Esophagus squamous epithelium (tissue), 5 donors: ENCODE measurements around the gene CSNK2A2. TPM values are rescaled to one million over a fixed set of nuclear protein-coding genes. Genes with fewer than 3 reads are reported as not detected.

Experiments used
- DNase-seq: peaks from one replicate; lab custom pipeline; 2025; lab: John Stamatoyannopoulos, UW
- H3K27ac ChIP-seq, 4 donors: fragments of 200-600 bp; sonication (generic); one replicate each; pipeline ENCODE4 v1.5.1; 2016 to 2019; ENCODE audit warnings: mild to moderate bottlenecking in 1 of 4
- H3K27me3 ChIP-seq, 4 donors: fragments of 200-600 bp; sonication (generic); 1 replicate in 3 of 4; 2 replicates in 1 of 4; pipeline versions ENCODE4 v1.5.1 to v1.6.0; 2017 to 2021; ENCODE audit warnings: antibody characterized with exemption in 1 of 4
- H3K36me3 ChIP-seq, 3 donors: fragments of 200-600 bp; sonication (generic); one replicate each; pipeline ENCODE4 v1.5.1; 2016 to 2019
- H3K4me1 ChIP-seq, 3 donors: fragments of 200-600 bp; sonication (generic); one replicate each; pipeline ENCODE4 v1.5.1; 2017 to 2019
- H3K4me3 ChIP-seq, 4 donors: fragments of 200-600 bp; sonication (generic); 1 replicate in 3 of 4; 2 replicates in 1 of 4; pipeline ENCODE4 v1.5.1; 2016 to 2019; ENCODE audit warnings: mild to moderate bottlenecking in 2 of 4, moderate library complexity in 1 of 4
- H3K9me3 ChIP-seq, 3 donors: fragments of 200-600 bp; sonication (generic); one replicate each; pipeline ENCODE4 v1.5.1; 2016 to 2019
- POLR2A ChIP-seq, 4 donors: fragments of 450-650 bp; IDR thresholded peaks; one replicate each; pipeline ENCODE4 v1.6.1; 2017; ENCODE audit warnings: antibody characterized with exemption in 4 of 4, mild to moderate bottlenecking in 4 of 4, moderate library complexity in 3 of 4
- WGBS, 2 donors: methylation state at CpG; one replicate each; pipeline ENCODE4 v1.1.5; 2018; 5-methylcytosine and 5-hydroxymethylcytosine counted together
- intact Hi-C: fragments of 100-400 bp; cut with DNase I; formaldehyde crosslinking; loops from one replicate; pipeline ENCODE4 v1.15.0; 2022
- total RNA-seq, 4 donors: library from RNA; depleted of rRNA; stranded (reverse); fragments of >200 nt; gene quantifications; one replicate each; pipeline ENCODE4 v1.1.0, GENCODE V29; 2016
- TF ChIP-seq, protein P1 (sequence below), 6 experiments: fragments of 450-650 bp in 4 of 6; fragments of 200-600 bp in 2 of 6; sonication (generic) in 2 of 6; IDR thresholded peaks; one replicate each; pipeline ENCODE4 v1.5.1; 2016 to 2019; ENCODE audit warnings: antibody characterized with exemption in 6 of 6, mild to moderate bottlenecking in 4 of 6, moderate library complexity in 4 of 6
- donor health status: DM: yes; HTN: yes; CAD: no.

CSNK2A2 gene
- total RNA-seq, 4 donors from 2014 or later: 22.3 to 32.8 (median 29.1) TPM

DNA sequence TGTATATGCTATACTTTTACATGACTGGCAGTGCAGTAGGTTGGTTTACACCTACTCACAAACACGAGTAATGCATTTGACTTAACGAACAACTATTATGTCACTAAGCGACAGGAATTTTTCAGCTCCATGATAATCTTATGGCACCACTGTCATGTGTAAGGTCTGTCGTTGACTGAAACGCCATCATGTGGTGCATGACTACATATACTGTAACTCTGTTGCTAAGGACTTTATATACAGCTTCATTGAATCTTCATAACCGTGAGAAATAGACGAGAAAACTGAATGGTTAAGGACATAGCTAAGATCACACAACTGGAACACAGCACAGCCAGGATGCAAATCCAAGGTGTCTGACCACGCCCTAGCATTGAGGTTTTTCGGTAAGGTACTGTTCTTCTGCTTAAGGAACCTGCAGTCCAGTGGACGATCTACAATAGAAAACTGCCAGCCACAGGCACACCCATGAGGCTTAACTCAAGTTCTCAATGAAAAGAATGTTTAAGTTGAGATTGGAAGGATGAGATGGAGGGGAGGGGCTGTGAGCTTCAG lies 72.0 kb downstream of the CSNK2A2 start:
- Histone ChIP-seq H3K36me3 (no peaks in the 10 kb centered on the region), H3K4me3 (peak overlapping the region in 1 of 4 donors; percentile 16), H3K27me3 (no peaks in the 10 kb centered on the region), H3K9me3 (no peaks in the 10 kb centered on the region), H3K4me1 (peaks cover 46 to 86% (median 60%) of the 10 kb centered on the region in 3 donors), H3K27ac (peak overlapping the region; percentile 13 to 96 (median 78))
- intact Hi-C loops: no loop called here
- DNase-seq: no peak
- no peak for TF ChIP-seq POLR2A (IDR thresholded peaks at IDR 0.05)
- TF ChIP-seq, protein P1, sequence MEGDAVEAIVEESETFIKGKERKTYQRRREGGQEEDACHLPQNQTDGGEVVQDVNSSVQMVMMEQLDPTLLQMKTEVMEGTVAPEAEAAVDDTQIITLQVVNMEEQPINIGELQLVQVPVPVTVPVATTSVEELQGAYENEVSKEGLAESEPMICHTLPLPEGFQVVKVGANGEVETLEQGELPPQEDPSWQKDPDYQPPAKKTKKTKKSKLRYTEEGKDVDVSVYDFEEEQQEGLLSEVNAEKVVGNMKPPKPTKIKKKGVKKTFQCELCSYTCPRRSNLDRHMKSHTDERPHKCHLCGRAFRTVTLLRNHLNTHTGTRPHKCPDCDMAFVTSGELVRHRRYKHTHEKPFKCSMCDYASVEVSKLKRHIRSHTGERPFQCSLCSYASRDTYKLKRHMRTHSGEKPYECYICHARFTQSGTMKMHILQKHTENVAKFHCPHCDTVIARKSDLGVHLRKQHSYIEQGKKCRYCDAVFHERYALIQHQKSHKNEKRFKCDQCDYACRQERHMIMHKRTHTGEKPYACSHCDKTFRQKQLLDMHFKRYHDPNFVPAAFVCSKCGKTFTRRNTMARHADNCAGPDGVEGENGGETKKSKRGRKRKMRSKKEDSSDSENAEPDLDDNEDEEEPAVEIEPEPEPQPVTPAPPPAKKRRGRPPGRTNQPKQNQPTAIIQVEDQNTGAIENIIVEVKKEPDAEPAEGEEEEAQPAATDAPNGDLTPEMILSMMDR (IDR thresholded peaks at IDR 0.05): no peak
- WGBS, 2 donors: 40 to 46% methylated on average over 10 of the region's 10 CpGs

DNA sequence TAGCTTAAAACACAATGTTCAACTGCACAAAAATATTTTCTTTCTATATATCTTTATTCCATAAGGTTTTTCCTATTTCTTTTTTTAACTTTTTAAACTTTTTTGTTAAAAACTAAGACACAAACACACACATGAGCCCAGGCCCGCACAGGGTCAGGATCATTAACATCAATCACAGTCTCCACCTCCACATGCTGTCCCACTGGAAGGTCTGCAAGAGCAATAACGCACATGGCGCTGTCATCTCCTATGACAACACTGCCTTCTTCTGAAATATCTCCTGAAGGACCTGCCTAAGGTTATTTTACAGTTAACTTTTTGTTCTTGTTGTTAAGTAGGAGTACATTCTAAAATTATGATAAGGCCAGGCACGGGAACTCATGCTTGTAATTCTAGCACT lies 72.9 kb downstream of the CSNK2A2 start:
- intact Hi-C loops: no loop called here
- Histone ChIP-seq H3K27me3 (no peaks in the 10 kb centered on the region), H3K27ac (peak overlapping the region in 2 of 4 donors; percentile 95 to 96), H3K4me3 (no peak overlapping the region), H3K36me3 (no peaks in the 10 kb centered on the region), H3K4me1 (peaks cover 49 to 93% (median 68%) of the 10 kb centered on the region in 3 donors), H3K9me3 (no peaks in the 10 kb centered on the region)
- TF ChIP-seq, protein P1 (IDR thresholded peaks at IDR 0.05): no peak
- TF ChIP-seq POLR2A (IDR thresholded peaks at IDR 0.05): no peak
- WGBS, 2 donors: 74 to 83% methylated on average over 4 of the region's 4 CpGs
- no peak for DNase-seq

DNA sequence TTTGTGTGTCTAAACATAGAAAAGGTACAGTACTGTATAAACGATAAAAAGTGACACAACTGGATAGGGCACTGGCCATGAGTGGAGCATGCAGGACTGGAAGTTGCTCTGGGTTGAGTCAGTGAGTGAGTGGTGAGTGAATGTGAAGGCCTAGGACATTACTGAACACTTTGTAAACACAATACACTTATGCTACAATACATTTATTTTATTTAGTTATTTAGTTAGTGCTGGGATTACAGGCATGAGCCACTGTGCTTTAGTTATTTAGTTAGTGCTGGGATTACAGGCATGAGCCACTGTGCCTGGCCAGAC lies 73.3 kb downstream of the CSNK2A2 start:
- TF ChIP-seq, protein P1 (IDR thresholded peaks at IDR 0.05): no peak
- no peak for TF ChIP-seq POLR2A (IDR thresholded peaks at IDR 0.05)
- Histone ChIP-seq H3K27ac (peak overlapping the region in 3 of 4 donors; percentile 46 to 96 (median 66)), H3K4me3 (no peak overlapping the region), H3K4me1 (peaks cover 50 to 93% (median 71%) of the 10 kb centered on the region in 3 donors), H3K36me3 (no peaks in the 10 kb centered on the region), H3K27me3 (no peaks in the 10 kb centered on the region), H3K9me3 (no peaks in the 10 kb centered on the region)
- 0 to 20% methylated on average over 1 of the region's 1 CpG for WGBS, 2 donors
- intact Hi-C loops: loop anchor here (5.0 kb wide), 1 partner anchor 102 kb away; no protein-coding TSS in a partner anchor
- no peak for DNase-seq

DNA sequence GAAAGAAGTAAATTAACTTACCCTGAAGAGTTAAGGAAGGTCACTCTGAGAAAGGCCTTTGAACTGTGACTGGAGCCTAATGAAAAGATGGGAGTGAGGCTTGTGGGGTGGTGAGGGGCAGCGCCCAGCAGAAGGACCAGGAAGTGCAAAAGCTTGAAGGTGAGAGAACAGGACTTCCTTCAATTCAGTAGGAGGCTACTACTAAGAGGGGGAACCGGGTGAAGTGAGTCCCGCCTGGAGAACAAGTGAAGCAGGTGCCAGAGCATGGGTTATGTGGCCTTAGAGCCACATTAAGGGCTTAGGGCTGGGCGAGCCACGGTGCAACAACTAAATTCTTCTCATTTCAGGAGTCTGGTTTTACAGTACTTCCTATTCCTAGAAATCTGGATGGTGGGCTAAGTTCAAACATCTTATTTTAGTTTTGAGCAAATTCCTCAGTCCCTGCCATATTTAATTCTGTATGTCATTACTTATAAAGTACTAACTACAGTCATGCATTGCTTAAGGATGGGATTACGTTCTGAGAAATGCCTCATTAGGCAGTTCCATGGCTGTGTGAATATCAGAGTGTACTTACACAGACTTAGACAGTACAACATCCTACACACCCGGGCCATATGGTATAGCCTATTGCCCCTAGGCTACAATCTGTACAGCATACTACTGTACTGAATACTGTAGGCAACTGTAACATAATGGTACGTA lies 73.9 kb downstream of the CSNK2A2 start:
- DNase-seq: no peak
- Histone ChIP-seq H3K4me1 (peaks cover 50 to 98% (median 76%) of the 10 kb centered on the region in 3 donors), H3K27ac (peak overlapping the region; percentile 15 to 96 (median 56)), H3K27me3 (no peaks in the 10 kb centered on the region), H3K9me3 (no peaks in the 10 kb centered on the region), H3K4me3 (no peak overlapping the region), H3K36me3 (no peaks in the 10 kb centered on the region)
- TF ChIP-seq, protein P1 (IDR thresholded peaks at IDR 0.05): no peak
- TF ChIP-seq POLR2A (IDR thresholded peaks at IDR 0.05): no peak
- 46 to 52% methylated on average over 8 of the region's 8 CpGs for WGBS, 2 donors
- intact Hi-C loops: loop anchor here (5.0 kb wide), 1 partner anchor 102 kb away; no protein-coding TSS in a partner anchor

DNA sequence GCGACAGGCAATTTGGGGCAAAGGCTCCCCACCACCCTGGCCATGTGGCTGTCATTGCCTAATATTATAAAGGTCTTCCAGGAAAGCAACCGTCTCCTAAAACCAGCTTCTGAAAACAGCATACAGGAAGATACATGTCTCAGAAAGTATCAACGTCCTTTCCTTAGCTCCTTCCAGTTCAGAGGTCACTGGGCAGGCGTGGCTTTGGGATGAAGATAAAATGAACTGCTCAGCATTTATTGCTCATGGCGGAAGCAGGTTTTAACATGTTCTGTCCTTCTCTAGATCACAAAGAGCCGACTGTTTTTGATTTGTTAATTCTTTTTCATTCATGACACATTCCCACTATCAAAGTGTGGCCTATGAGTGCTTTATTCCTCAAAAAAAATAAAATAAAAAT lies 76.8 kb downstream of the CSNK2A2 start:
- Histone ChIP-seq H3K27me3 (no peaks in the 10 kb centered on the region), H3K27ac (peak overlapping the region; percentile 15 to 76 (median 61)), H3K4me3 (no peak overlapping the region), H3K9me3 (no peaks in the 10 kb centered on the region), H3K4me1 (peaks cover 28 to 94% (median 62%) of the 10 kb centered on the region in 3 donors), H3K36me3 (peaks cover 0 to 8% (median 2%) of the 10 kb centered on the region in 3 donors)
- DNase-seq: no peak
- TF ChIP-seq, protein P1 (IDR thresholded peaks at IDR 0.05): no peak
- no peak for TF ChIP-seq POLR2A (IDR thresholded peaks at IDR 0.05)
- 27 to 28% methylated on average over 6 of the region's 6 CpGs for WGBS, 2 donors
- intact Hi-C loops: loop anchor here (5.0 kb wide), 1 partner anchor 99 kb away; no protein-coding TSS in a partner anchor
